ENCODE measurements around the gene DYNC1LI1. TPM values are rescaled to one million over a fixed set of nuclear protein-coding genes. Genes with fewer than 3 reads are reported as not detected.

DYNC1LI1 gene
- total RNA-seq, 1 donor: 34.4 TPM

DNA sequence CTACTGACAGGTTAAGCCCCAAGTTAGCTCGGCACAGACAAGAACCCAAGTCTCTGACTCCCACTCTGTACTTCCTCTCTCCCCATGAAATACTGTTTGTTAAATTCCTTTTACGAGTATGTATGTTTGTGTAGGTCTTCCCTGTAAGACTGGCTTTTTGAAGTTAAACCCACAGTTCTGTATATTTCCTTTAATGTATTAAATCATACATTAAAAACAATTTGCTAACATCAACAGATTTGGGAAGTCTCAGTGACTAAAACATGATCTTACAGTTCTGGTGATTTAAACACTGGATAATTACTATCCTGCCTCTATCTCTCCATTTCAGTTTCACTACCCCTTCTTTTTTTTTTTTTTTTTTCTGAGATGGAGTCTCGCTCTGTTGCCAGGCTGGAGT is 72.4 kb downstream of the DYNC1LI1 start:
- TF ChIP-seq, protein P1, sequence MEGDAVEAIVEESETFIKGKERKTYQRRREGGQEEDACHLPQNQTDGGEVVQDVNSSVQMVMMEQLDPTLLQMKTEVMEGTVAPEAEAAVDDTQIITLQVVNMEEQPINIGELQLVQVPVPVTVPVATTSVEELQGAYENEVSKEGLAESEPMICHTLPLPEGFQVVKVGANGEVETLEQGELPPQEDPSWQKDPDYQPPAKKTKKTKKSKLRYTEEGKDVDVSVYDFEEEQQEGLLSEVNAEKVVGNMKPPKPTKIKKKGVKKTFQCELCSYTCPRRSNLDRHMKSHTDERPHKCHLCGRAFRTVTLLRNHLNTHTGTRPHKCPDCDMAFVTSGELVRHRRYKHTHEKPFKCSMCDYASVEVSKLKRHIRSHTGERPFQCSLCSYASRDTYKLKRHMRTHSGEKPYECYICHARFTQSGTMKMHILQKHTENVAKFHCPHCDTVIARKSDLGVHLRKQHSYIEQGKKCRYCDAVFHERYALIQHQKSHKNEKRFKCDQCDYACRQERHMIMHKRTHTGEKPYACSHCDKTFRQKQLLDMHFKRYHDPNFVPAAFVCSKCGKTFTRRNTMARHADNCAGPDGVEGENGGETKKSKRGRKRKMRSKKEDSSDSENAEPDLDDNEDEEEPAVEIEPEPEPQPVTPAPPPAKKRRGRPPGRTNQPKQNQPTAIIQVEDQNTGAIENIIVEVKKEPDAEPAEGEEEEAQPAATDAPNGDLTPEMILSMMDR (IDR thresholded peaks at IDR 0.05; ENCODE audit: extremely low read depth, low read depth, low read length): no peak
- H3K4me2 ChIP-seq (ENCODE audit: insufficient read depth, low read length): no peak overlapping the region
- no peaks in the 10 kb centered on the region for H3K27me3 ChIP-seq (ENCODE audit: insufficient read depth, low read length)
- H3K9me3 ChIP-seq (ENCODE audit: low read depth, low read length): no peaks in the 10 kb centered on the region
- H3K79me2 ChIP-seq (ENCODE audit: insufficient read depth, low read length): peaks cover 76% of the 10 kb centered on the region
- peaks cover 41% of the 10 kb centered on the region for H4K20me1 ChIP-seq (ENCODE audit: insufficient read depth, low read length)
- H3K4me3 ChIP-seq (ENCODE audit: insufficient read depth, low read length): no peak overlapping the region
- peaks cover 26% of the 10 kb centered on the region for H3K4me1 ChIP-seq (ENCODE audit: insufficient read depth, low read length)
- H2AFZ ChIP-seq (ENCODE audit: low read length): no peak overlapping the region
- DNase-seq (ENCODE audit: insufficient read length, low spot score, missing footprints): no peak
- H3K27ac ChIP-seq (ENCODE audit: low read depth, low read length): no peak overlapping the region
- H3K36me3 ChIP-seq (ENCODE audit: insufficient read depth, low read length): no peaks in the 10 kb centered on the region

DNA sequence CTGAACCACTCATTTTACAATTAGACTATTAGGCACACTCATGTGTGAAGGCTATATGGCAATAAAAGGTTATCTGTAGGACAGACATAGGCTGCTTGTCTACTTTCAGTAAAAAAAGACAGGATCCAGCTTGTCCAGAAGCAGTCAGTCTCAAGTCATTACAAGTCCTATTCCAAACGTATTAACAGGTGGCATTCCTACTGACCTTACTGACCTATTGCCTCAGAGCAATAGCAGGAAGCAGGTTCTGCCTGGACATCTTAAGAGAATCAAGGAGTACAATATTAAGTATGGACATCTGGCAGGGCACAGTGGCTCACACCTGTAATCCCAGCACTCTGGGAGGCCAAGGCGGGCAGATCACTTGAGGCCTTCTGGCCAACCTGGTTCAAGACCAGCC is 75.0 kb downstream of the DYNC1LI1 start:
- peaks cover 75% of the 10 kb centered on the region for H3K79me2 ChIP-seq (ENCODE audit: insufficient read depth, low read length)
- H3K27me3 ChIP-seq (ENCODE audit: insufficient read depth, low read length): no peaks in the 10 kb centered on the region
- DNase-seq (ENCODE audit: insufficient read length, low spot score, missing footprints): no peak
- no peak overlapping the region for H3K4me3 ChIP-seq (ENCODE audit: insufficient read depth, low read length)
- TF ChIP-seq, protein P1 (IDR thresholded peaks at IDR 0.05; ENCODE audit: extremely low read depth, low read depth, low read length): no peak
- no peak overlapping the region for H3K4me2 ChIP-seq (ENCODE audit: insufficient read depth, low read length)
- H3K36me3 ChIP-seq (ENCODE audit: insufficient read depth, low read length): no peaks in the 10 kb centered on the region
- H3K4me1 ChIP-seq (ENCODE audit: insufficient read depth, low read length): peaks cover 27% of the 10 kb centered on the region
- no peak overlapping the region for H2AFZ ChIP-seq (ENCODE audit: low read length)
- H3K9me3 ChIP-seq (ENCODE audit: low read depth, low read length): no peaks in the 10 kb centered on the region
- peaks cover 39% of the 10 kb centered on the region for H4K20me1 ChIP-seq (ENCODE audit: insufficient read depth, low read length)
- H3K27ac ChIP-seq (ENCODE audit: low read depth, low read length): no peak overlapping the region

DNA sequence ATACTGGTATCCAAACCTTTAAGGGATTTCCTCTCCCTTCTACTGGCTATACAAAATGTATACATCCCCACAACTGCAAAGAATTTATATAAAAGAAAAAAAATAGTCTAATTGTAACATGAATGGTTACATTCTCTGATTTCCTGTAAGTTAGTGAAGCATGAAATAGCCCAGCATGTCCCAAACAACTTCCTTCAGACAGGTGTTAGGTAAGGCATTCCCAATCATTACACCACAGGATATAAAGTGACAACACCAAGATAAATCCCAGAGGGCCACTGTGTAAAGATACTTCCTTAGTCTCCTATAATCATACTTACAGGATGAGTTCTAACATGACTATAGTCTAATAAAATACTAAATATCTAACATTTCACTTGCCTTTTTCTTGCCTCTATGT is 75.6 kb downstream of the DYNC1LI1 start:
- H4K20me1 ChIP-seq (ENCODE audit: insufficient read depth, low read length): peaks cover 36% of the 10 kb centered on the region
- H3K27me3 ChIP-seq (ENCODE audit: insufficient read depth, low read length): no peaks in the 10 kb centered on the region
- no peak overlapping the region for H3K27ac ChIP-seq (ENCODE audit: low read depth, low read length)
- H3K36me3 ChIP-seq (ENCODE audit: insufficient read depth, low read length): no peaks in the 10 kb centered on the region
- H3K79me2 ChIP-seq (ENCODE audit: insufficient read depth, low read length): peaks cover 70% of the 10 kb centered on the region
- H3K9me3 ChIP-seq (ENCODE audit: low read depth, low read length): no peaks in the 10 kb centered on the region
- no peak for DNase-seq (ENCODE audit: insufficient read length, low spot score, missing footprints)
- H3K4me1 ChIP-seq (ENCODE audit: insufficient read depth, low read length): peaks cover 22% of the 10 kb centered on the region
- TF ChIP-seq, protein P1 (IDR thresholded peaks at IDR 0.05; ENCODE audit: extremely low read depth, low read depth, low read length): no peak
- no peak overlapping the region for H3K4me3 ChIP-seq (ENCODE audit: insufficient read depth, low read length)
- no peak overlapping the region for H3K4me2 ChIP-seq (ENCODE audit: insufficient read depth, low read length)
- H2AFZ ChIP-seq (ENCODE audit: low read length): no peak overlapping the region

DNA sequence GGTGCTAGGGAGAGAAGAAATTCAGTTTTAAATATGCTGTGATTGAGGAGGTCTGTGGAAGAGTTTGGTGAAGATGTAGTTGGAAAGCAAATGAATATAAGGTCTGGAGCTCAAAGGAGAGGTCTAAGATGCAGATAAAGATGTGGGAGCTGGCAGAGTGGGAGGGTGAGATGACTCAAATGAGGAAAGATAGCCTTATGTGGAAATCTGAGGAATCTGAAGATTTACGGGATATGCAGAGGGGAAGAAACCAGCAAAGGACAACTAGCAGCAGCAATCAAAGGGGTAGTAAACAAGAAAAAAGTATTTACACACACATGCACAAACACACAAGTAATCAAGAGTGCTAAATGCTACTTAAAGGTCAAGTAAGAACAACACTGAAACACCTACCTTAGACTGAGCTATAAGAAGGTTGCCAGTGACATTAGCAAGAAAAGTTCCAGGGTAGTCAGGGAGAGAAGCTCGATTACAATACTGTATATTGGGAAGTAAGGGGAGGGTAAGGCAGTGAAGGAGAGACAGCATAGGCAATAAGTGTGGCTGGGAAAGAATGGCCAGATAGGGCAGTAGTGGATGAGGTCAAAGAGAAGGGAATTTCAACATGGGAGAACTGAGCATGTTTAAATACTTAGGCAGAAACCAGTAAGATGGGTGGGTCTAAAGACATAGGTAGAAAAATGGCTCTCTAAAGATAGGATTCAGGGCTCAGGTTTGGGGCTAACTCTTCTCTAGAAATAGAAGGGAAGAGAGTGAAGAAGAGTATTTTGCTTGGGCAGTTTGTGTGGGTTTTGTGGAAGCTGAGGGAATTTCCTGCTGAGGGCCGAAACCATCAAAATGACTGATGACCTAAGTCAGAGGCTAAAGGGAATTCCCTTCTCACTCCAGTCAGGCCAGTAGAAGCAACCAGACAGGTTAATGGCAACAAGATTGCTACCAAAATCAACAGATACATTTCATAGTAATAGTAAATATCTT is 76.9 kb downstream of the DYNC1LI1 start:
- no peak for DNase-seq (ENCODE audit: insufficient read length, low spot score, missing footprints)
- peaks cover 30% of the 10 kb centered on the region for H4K20me1 ChIP-seq (ENCODE audit: insufficient read depth, low read length)
- no peaks in the 10 kb centered on the region for H3K9me3 ChIP-seq (ENCODE audit: low read depth, low read length)
- H3K27ac ChIP-seq (ENCODE audit: low read depth, low read length): peak overlapping the region; percentile 8
- H3K36me3 ChIP-seq (ENCODE audit: insufficient read depth, low read length): no peaks in the 10 kb centered on the region
- H3K4me3 ChIP-seq (ENCODE audit: insufficient read depth, low read length): no peak overlapping the region
- H3K79me2 ChIP-seq (ENCODE audit: insufficient read depth, low read length): peaks cover 59% of the 10 kb centered on the region
- TF ChIP-seq, protein P1 (IDR thresholded peaks at IDR 0.05; ENCODE audit: extremely low read depth, low read depth, low read length): no peak
- H2AFZ ChIP-seq (ENCODE audit: low read length): no peak overlapping the region
- H3K4me1 ChIP-seq (ENCODE audit: insufficient read depth, low read length): peaks cover 22% of the 10 kb centered on the region
- H3K27me3 ChIP-seq (ENCODE audit: insufficient read depth, low read length): no peaks in the 10 kb centered on the region
- peak overlapping the region; percentile 15 for H3K4me2 ChIP-seq (ENCODE audit: insufficient read depth, low read length)

All from osteoblast (primary cell).